GM18951 (cell line): ENCODE results near the gene LHX8.

ENCODE experiments used
- POLR2A ChIP-seq: IDR thresholded peaks from 4 replicates; pipeline ENCODE4 v1.6.1; 2011; ENCODE audit warnings: mild to moderate bottlenecking; ENCODE audit not compliant: insufficient read length, insufficient read depth; ENCODE audit errors: extremely low read depth
- in situ Hi-C: fragments of 300-500 bp; cut with MboI; formaldehyde crosslinking; loops from one replicate; pipeline ENCODE4 v1.12.0; 2022; ENCODE audit warnings: low sequenced_read_pairs, mixed read lengths, inconsistent platforms; ENCODE audit not compliant: unreplicated experiment

LHX8 gene

DNA sequence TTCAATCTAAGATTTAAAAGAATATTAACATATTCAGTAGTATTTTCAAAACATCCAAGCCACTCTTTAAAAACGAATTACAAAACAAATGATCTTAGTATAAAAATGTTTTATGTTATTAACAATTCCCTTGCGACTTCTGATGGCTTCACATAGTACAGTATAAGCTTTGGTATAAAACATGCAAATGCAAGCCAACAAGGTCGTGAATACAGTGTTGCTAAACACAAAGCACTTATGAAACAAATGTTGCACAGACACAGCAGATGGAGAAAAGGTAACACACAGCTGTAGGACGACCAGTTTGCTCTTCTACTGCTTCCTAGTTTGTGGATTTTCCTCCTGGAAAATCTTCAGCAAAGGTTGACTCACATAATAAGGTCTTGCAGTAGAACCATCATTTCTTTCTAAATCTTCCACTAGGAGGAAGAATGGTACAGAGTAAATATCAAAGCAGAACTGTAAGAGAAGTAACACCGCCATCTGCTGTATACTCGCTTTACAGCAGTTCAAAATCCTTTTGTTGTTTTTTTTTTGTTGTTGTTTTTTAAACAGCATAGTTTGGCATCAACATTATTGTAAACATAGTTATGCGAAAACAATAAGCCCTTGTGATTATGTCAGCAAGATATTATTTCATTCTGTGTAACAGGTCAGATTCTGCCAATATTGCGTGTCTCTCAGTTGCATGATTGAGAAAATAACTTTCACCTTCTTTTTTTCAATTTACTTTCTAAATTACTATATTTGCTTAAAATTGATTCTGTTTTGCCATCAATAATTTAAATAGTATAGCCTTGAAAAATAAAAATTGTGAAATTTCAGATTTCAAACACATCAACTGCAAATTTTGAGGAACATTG lies 69.5 kb downstream of the LHX8 start:
- in situ Hi-C loops: loop anchor here (10.0 kb wide), 1 partner anchor 419 kb away; no protein-coding TSS in a partner anchor
- no peak for TF ChIP-seq POLR2A

DNA sequence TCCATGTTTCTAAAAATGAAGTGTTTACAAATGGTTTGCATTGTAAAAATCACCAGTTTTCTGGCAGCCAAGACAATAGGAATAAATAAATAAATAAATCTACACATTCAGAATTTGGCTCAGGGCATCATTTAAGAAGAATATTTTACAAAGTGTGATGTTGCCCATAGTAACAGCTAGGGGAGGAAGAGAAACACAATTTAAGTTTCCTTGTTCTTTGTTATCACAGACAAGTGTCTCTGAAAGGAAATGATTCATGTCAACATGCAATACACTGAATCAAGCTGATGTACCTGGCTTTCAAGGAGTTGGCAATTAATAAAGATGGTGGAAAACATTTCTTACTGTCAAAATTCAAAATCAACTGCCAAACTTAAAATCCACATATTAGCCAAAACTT lies 74.7 kb downstream of the LHX8 start:
- no peak for TF ChIP-seq POLR2A
- in situ Hi-C loops: loop anchor here (10.0 kb wide), 1 partner anchor 424 kb away; no protein-coding TSS in a partner anchor
